Activated CD4-positive, alpha-beta T cell treated with anti-CD3 and anti-CD28 coated beads, Interleukin-2, Interleukin-4, amounts not matched to agents 100 ng/mL and 50 ng/mL, durations not matched to agents 16 hours and 8 hours (primary cell): Measurements from ENCODE around the gene POFUT2.
"Not testable (repeated sequence)": the region's sequence is repeated elsewhere in the genome, so short reads cannot be mapped to it uniquely, and the experiment has no call there.

ENCODE experiments used
- DNase-seq: peaks from one replicate; pipeline ENCODE4 v3.0.0-alpha.2; 2020; ENCODE audit warnings: low spot score

POFUT2 gene

GRCh38 chr21:45326169-45326851 lies 38.6 kb upstream of the POFUT2 start:
- no peak for DNase-seq

GRCh38 chr21:45325206-45326168 lies 37.8 kb upstream of the POFUT2 start:
- no peak for DNase-seq

DNA sequence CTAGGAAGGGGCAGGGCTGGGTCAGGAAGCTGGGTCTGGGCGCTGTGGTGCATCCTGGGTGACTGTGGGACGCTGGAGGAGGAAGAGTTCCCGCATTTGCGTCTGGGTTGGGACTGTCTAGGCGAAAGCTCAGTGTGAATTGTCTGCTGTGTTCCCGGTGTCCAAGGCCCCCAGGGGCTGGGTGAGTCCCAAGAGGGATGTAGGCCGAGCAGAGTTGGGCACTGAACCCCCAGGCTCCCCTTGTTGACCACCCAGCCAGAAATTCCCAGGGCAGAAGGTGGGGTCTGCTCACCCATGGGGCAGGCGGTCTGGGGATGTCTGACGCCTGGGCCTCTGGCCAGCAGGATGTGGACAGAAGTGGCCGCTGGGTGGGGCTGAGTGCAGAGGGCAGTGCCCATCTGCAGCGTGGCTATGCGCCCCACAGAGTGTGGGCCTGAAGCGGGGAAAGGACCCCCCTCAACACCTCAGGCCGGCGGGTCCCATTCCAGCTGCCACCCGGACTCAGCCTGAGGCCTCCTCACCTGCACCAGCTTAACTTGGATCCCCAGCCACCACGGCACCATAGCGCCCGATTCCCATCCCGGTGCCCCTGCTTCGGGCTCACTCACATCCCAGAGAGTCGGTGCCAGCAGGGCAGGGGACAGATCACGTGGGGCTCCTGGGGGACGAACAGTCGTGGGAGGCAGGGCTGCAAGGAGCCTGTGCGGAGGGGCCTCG lies 37.0 kb upstream of the POFUT2 start:
- DNase-seq, result no peak

DNA sequence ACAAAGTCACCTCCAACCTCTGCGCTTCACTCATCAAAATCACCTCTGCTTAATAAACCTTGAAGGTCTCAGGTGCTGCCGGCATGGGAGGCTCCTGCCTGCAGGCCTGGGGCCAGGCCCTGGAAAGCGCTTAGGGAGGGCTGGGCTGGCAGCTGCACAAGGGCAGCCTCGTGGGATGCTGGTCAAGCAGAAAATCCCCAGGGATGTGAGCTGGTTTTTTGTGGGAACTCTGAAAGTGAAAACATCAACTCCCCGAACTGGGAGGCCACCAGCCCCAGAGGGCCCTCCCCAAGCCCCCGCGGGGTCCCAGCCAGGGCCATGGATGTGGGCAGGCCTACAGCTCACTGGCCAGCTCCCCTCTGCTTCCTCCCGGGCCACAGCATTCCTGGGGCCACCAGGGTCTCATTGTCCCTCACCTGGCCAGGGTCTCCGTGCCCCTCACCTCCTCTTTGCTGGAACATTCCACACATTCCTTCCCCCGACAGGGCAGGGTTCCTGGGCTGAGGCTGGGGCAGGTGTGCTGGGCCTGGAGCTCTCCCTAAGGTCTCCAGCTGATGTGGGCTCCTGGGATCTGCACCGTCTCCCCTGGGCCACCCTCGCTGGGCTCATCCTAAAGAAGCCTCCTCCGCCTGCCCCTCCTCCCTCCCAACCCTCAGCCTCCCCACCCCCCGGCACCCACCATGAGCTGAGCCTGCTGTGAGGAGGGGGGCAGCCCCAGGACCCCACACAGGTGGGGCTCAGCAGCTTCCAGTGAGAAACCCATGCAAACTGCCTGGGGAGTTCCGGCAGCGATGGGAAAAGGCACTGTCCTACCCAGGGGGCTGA lies 36.0 kb upstream of the POFUT2 start:
- DNase-seq, result no peak

DNA sequence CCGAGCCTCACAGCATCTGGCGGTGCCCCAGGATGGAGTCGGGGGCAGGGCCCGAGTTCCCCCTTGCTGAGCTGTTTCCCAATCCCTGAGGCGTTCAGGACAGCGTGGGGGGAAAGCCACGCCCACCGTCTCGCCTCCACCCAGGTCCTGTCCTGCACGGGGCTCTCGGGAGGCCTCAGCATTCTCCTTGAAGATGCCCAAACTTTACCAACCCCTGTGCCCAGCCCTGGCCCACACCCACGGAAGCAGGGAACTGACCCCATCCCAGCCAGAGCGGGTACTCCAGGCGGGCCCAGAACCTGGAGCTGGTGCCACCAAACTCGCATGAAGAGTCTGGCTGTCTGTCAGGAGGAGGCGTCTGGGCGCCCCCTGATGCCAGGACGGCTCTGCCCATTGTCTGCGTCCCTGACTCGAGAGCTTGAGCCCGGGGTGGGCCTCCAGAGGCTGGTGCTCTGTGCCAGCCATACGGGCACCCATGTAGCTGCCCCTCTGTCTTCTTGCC lies 35.3 kb upstream of the POFUT2 start:
- DNase-seq, result no peak

- no peak for DNase-seq
Observed at GRCh38 chr21:45322231-45322959, 34.7 kb upstream of the POFUT2 start.

DNA sequence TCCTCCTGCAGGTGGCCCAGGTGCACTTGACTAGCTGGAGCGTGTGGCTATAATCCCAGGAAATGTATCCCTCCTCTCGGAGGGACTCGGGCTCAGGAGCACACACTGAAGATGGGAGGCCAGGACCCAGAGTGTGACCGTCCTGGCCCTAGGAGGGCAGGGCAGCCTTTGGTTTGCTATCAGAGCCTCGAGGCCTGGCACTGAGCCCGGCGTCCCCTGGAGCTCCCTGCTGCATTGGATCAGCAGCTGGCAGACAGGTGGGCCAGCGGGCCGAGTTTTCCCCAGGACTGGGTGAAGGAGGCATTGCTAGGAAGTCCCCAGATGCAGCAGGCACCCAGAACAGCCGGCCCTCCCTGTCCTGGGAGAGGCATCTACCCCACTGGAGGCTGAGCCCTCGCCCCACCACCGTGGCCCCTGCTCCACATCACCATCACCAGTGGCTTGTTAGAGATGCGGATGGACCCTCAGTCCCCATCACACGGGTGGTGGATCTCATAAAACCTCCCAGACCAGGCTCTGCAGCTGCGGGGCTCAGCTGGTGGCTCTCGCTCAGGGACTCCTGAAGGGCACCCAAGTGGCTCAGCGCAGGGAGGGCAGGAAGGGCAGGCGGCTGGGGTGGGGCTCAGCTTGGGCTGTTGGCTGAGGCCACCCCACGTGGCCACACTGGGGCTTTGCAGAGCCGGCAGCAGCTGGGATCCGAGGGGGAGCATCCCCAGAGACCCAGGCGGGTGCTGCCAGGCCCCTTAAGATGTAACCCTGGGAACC lies 32.7 kb upstream of the POFUT2 start:
- no peak for DNase-seq

DNA sequence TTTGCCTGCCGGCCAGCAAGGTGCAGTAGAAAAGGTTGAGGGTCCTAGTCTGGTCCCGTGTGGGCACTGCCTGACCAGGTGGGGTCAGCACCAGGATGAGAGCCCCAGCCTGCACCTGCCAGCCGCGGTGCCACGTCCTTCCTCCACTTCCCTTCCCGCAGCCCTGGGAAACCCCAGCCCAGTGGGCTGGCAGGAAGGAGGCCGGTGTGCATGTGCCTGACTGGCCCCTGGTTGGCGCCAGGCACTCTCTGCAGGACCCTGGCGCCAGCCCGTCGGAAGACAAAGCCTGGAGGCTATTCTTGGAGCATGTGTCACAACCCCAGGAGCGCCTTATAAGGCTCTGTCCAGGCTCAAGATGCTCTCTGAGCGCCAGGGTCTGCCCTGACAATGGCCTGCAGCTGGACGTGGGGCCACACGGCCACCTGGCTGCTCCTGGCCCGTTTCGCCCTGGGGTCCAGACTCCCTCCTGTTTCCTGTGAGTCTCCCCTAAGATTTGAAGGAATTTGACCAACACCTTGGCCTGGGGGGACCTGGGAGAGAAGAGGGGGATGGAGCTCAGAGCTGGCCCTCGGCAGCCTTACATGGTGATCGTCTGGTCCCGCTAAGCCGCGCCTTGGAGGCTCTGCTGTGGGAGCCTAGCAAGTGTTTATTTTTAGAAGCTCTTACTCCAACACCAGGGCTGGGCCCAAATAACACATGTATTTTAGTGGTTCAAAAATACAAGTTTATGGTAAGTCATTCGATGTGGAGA lies 31.9 kb upstream of the POFUT2 start:
- DNase-seq, result no peak

GRCh38 chr21:45318556-45319404 lies 31.1 kb upstream of the POFUT2 start:
- DNase-seq, result no peak

DNA sequence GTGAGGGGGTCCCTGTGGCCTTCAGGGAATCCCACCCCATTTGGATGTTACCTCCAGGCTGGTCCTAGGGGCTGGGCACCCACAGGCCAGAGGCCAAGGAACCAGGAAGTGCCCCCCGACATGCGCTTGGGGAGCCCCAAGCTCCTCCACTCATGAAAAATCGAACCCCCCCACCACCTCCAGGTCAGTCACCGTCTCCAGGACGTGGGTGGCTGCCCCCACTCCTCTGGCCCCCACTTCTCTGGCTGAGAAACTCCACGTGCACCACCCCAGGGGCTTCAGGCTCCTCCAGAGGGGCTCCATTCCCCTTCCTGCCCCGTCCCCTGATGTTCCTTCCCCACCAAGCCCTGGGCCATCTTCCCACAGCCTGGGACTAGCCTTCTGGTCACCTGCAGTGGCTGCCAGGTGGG lies 30.5 kb upstream of the POFUT2 start:
- DNase-seq, result no peak

- DNase-seq, result no peak
Observed at GRCh38 chr21:45317398-45318145, 29.9 kb upstream of the POFUT2 start.

- DNase-seq, result no peak
Observed at GRCh38 chr21:45316871-45317397, 29.2 kb upstream of the POFUT2 start.

GRCh38 chr21:45315676-45316470 lies 28.2 kb upstream of the POFUT2 start:
- not testable (repeated sequence) for DNase-seq

DNA sequence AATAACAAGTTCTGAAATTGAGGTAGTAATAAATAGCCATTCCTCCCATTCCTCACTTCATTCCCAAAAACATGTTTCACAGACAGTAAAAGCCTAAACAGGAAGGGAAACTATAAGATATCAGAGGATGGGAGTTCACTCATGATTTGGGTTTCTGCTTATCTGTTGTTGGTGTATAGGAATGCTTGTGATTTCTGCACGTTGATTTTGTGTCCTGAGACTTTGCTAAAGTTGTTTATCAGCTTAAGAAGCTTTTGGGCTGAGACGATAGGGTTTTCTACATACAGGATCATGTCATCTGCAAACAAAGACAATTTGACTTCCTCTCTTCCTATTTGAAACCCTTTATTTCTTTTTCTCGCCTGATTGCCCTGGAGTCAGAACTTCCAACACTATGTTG lies 26.0 kb upstream of the POFUT2 start:
- no peak for DNase-seq

DNA sequence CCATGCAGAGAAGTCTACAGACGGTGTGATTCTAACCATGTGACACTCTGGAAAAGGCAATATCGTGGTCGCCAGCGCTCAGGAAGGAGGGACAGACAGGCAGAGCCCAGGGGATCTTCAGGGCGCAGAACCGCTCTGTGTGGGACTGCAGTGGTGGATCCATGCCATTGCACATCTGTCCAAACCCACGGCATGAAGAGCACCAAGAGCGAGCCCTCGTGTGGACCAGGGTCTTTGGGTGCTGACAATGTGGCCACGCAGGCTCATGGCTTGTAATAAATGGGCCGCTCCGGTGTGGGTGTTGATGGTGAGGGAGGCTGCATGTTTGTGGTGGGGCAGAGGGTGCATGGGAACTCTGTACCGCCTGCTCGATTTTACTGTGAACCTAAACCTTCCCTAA lies 25.3 kb upstream of the POFUT2 start:
- DNase-seq, result no peak

GRCh38 chr21:45312296-45312695 lies 24.6 kb upstream of the POFUT2 start:
- DNase-seq, result no peak

DNA sequence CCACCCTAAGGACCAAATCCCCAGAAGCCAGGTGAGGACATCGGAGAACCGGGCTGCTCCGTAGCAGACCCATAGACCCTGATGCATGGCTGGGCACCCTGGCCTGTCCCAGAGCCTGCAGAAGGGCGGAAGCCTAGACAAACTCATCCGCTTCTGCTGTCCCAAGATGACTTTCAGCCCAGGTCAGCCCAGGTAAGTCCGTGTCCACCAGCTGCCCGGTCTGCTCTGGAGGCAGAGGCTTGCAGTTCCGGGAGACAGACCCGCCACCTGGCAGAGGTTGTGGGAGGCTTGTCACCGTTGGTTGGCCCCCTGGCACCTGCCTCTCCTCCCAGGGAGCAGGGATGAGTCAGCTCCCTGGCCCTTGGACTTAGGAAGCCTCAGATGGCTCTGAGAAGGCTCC lies 22.8 kb upstream of the POFUT2 start:
- no peak for DNase-seq
